Effector memory CD8-positive, alpha-beta T cell (primary cell): Measurements from ENCODE around the gene CXCL13.
"Not testable (repeated sequence)": the region's sequence is repeated elsewhere in the genome, so short reads cannot be mapped to it uniquely, and the experiment has no call there.

Experiments
- ATAC-seq: fragments of 150-1000 bp; cut with Tn5 transposase; replicated peaks from 2 replicates; pipeline ENCODE4 v1.10.0; 2021; ENCODE audit warnings: mild to moderate bottlenecking, moderate library complexity
- DNase-seq, 3 experiments: peaks; one replicate each; pipeline ENCODE4 v3.0.0; 2021
- H3K27ac Mint-ChIP-seq, 2 donors: one replicate each; pipeline ENCODE4 v1.8.0; 2022; ENCODE audit warnings: mild to moderate bottlenecking in 2 of 2, mixed read lengths in 2 of 2, moderate library complexity in 2 of 2
- H3K27me3 Mint-ChIP-seq, 2 donors: one replicate each; pipeline ENCODE4 v1.8.0; 2022; ENCODE audit warnings: mixed read lengths in 2 of 2
- H3K36me3 Mint-ChIP-seq: one replicate; pipeline ENCODE4 v1.8.0; 2022; ENCODE audit warnings: mild to moderate bottlenecking, moderate library complexity, mixed read lengths; ENCODE audit not compliant: insufficient read depth
- H3K4me1 Mint-ChIP-seq, 2 donors: one replicate each; pipeline ENCODE4 v1.8.0; 2022; ENCODE audit warnings: low read depth in 2 of 2, mixed read lengths in 2 of 2
- H3K4me3 Mint-ChIP-seq, 2 donors: one replicate each; pipeline ENCODE4 v1.8.0; 2022; ENCODE audit warnings: mild to moderate bottlenecking in 2 of 2, mixed read lengths in 2 of 2, moderate library complexity in 2 of 2
- H3K9me3 Mint-ChIP-seq, 2 donors: one replicate each; pipeline ENCODE4 v1.8.0; 2022; ENCODE audit warnings: mixed read lengths in 2 of 2

CXCL13 gene

GRCh38 chr4:77618383-77619241 is 13.0 kb downstream of the CXCL13 start:
- ATAC-seq (peak; percentile 80), DNase-seq (peak; percentile 49 to 62 (median 59))
- Mint-ChIP-seq H3K4me3 (no peak overlapping the region), H3K9me3 (no peaks in the 10 kb centered on the region), H3K36me3 (no peaks in the 10 kb centered on the region), H3K27ac (no peak overlapping the region), H3K27me3 (peaks cover 10 to 37% of the 10 kb centered on the region in 2 donors), H3K4me1 (peaks cover 7 to 8% of the 10 kb centered on the region in 2 donors)

GRCh38 chr4:77619408-77619807 is 13.8 kb downstream of the CXCL13 start:
- no peaks in the 10 kb centered on the region for H3K9me3 Mint-ChIP-seq
- H3K27ac Mint-ChIP-seq: no peak overlapping the region
- H3K4me1 Mint-ChIP-seq: peaks cover 7 to 8% of the 10 kb centered on the region in 2 donors
- peaks cover 10 to 37% of the 10 kb centered on the region in 2 donors for H3K27me3 Mint-ChIP-seq
- no peaks in the 10 kb centered on the region for H3K36me3 Mint-ChIP-seq
- ATAC-seq (no peak), DNase-seq (no peak)
- no peak overlapping the region for H3K4me3 Mint-ChIP-seq

- no peak overlapping the region for H3K4me3 Mint-ChIP-seq
- no peaks in the 10 kb centered on the region for H3K9me3 Mint-ChIP-seq
- H3K4me1 Mint-ChIP-seq: peaks cover 7 to 8% of the 10 kb centered on the region in 2 donors
These were observed 15.6 kb downstream of the CXCL13 start for GRCh38 chr4:77621254-77621653.

GRCh38 chr4:77623091-77623490 is 17.5 kb downstream of the CXCL13 start:
- Mint-ChIP-seq H3K9me3 (no peaks in the 10 kb centered on the region), H3K4me1 (peaks cover 7 to 8% of the 10 kb centered on the region in 2 donors), H3K4me3 (no peak overlapping the region), H3K27me3 (peaks cover 10 to 37% of the 10 kb centered on the region in 2 donors), H3K27ac (no peak overlapping the region), H3K36me3 (no peaks in the 10 kb centered on the region)
- ATAC-seq (no peak), DNase-seq (no peak)

More at GRCh38 chr4:77621254-77621653, 15.6 kb downstream of the CXCL13 start:
- no peaks in the 10 kb centered on the region for H3K36me3 Mint-ChIP-seq
- DNase-seq: no peak
- no peak overlapping the region for H3K27ac Mint-ChIP-seq
- H3K27me3 Mint-ChIP-seq: peaks cover 10 to 37% of the 10 kb centered on the region in 2 donors
- ATAC-seq: no peak

GRCh38 chr4:77624213-77624612 is 18.6 kb downstream of the CXCL13 start:
- H3K4me3 Mint-ChIP-seq: no peak overlapping the region
- no peaks in the 10 kb centered on the region for H3K9me3 Mint-ChIP-seq
- H3K27ac Mint-ChIP-seq: no peak overlapping the region
- H3K4me1 Mint-ChIP-seq: peaks cover 0 to under 1% of the 10 kb centered on the region in 2 donors
- DNase-seq: no peak
- H3K36me3 Mint-ChIP-seq: no peaks in the 10 kb centered on the region
- ATAC-seq: no peak
- H3K27me3 Mint-ChIP-seq: peaks cover 3 to 26% of the 10 kb centered on the region in 2 donors

GRCh38 chr4:77625485-77625884 is 19.9 kb downstream of the CXCL13 start:
- no peak overlapping the region for H3K4me3 Mint-ChIP-seq
- DNase-seq (no peak), ATAC-seq (no peak)
- peaks cover 3 to 8% of the 10 kb centered on the region in 2 donors for H3K4me1 Mint-ChIP-seq
- peaks cover 0 to 13% of the 10 kb centered on the region in 2 donors for H3K27me3 Mint-ChIP-seq
- no peak overlapping the region for H3K27ac Mint-ChIP-seq
- H3K9me3 Mint-ChIP-seq: no peaks in the 10 kb centered on the region
- H3K36me3 Mint-ChIP-seq: no peaks in the 10 kb centered on the region

GRCh38 chr4:77629885-77630284 is 24.3 kb downstream of the CXCL13 start:
- peaks cover 5 to 8% of the 10 kb centered on the region in 2 donors for H3K4me1 Mint-ChIP-seq
- no peaks in the 10 kb centered on the region for H3K27me3 Mint-ChIP-seq
- no peaks in the 10 kb centered on the region for H3K9me3 Mint-ChIP-seq
- peak overlapping the region in 1 of 2 donors; percentile 50 for H3K27ac Mint-ChIP-seq
- peak overlapping the region in 1 of 2 donors; percentile 14 for H3K4me3 Mint-ChIP-seq
- no peaks in the 10 kb centered on the region for H3K36me3 Mint-ChIP-seq
- ATAC-seq: no peak
- DNase-seq: no peak

- no peak for DNase-seq
- Mint-ChIP-seq H3K36me3 (no peaks in the 10 kb centered on the region), H3K9me3 (no peaks in the 10 kb centered on the region), H3K27ac (no peak overlapping the region), H3K27me3 (no peaks in the 10 kb centered on the region), H3K4me3 (no peak overlapping the region), H3K4me1 (peaks cover 5 to 8% of the 10 kb centered on the region in 2 donors)
- ATAC-seq: no peak
These were observed 25.7 kb downstream of the CXCL13 start for GRCh38 chr4:77631276-77631675.

GRCh38 chr4:77634132-77634785 is 28.6 kb downstream of the CXCL13 start:
- Mint-ChIP-seq H3K4me3 (no peak overlapping the region), H3K27me3 (no peaks in the 10 kb centered on the region), H3K9me3 (no peaks in the 10 kb centered on the region), H3K36me3 (no peaks in the 10 kb centered on the region), H3K27ac (no peak overlapping the region), H3K4me1 (peaks cover 5 to 8% of the 10 kb centered on the region in 2 donors)
- DNase-seq: no peak
- no peak for ATAC-seq

- ATAC-seq: no peak
These were observed 29.6 kb downstream of the CXCL13 start for GRCh38 chr4:77635246-77635645.

GRCh38 chr4:77635876-77636275 is 30.3 kb downstream of the CXCL13 start:
- Mint-ChIP-seq H3K36me3 (no peaks in the 10 kb centered on the region), H3K9me3 (no peaks in the 10 kb centered on the region), H3K27me3 (no peaks in the 10 kb centered on the region), H3K4me3 (no peak overlapping the region), H3K27ac (no peak overlapping the region), H3K4me1 (peaks cover 0 to 2% of the 10 kb centered on the region in 2 donors)
- ATAC-seq: no peak
- DNase-seq: no peak

More at GRCh38 chr4:77635246-77635645, 29.6 kb downstream of the CXCL13 start:
- H3K27me3 Mint-ChIP-seq: no peaks in the 10 kb centered on the region
- H3K27ac Mint-ChIP-seq: no peak overlapping the region
- H3K36me3 Mint-ChIP-seq: no peaks in the 10 kb centered on the region
- no peak overlapping the region for H3K4me3 Mint-ChIP-seq
- H3K4me1 Mint-ChIP-seq: peaks cover under 1 to 2% of the 10 kb centered on the region in 2 donors
- H3K9me3 Mint-ChIP-seq: no peaks in the 10 kb centered on the region
- DNase-seq: no peak

- no peaks in the 10 kb centered on the region for H3K27me3 Mint-ChIP-seq
- DNase-seq: no peak
- no peak for ATAC-seq
- no peaks in the 10 kb centered on the region for H3K9me3 Mint-ChIP-seq
- H3K4me3 Mint-ChIP-seq: no peak overlapping the region
- no peaks in the 10 kb centered on the region for H3K4me1 Mint-ChIP-seq
- no peak overlapping the region for H3K27ac Mint-ChIP-seq
- H3K36me3 Mint-ChIP-seq: no peaks in the 10 kb centered on the region
These were observed 31.3 kb downstream of the CXCL13 start for GRCh38 chr4:77636902-77637301.

- not testable (repeated sequence) for ATAC-seq, H3K4me1 Mint-ChIP-seq, H3K36me3 Mint-ChIP-seq, H3K9me3 Mint-ChIP-seq, DNase-seq, H3K27ac Mint-ChIP-seq, H3K4me3 Mint-ChIP-seq
- peaks cover 10 to 16% of the 10 kb centered on the region in 2 donors for H3K27me3 Mint-ChIP-seq
These were observed 38.4 kb downstream of the CXCL13 start for GRCh38 chr4:77644069-77644468.

- Mint-ChIP-seq H3K27ac (no peak overlapping the region), H3K27me3 (no peaks in the 10 kb centered on the region), H3K36me3 (no peaks in the 10 kb centered on the region), H3K9me3 (peaks cover 0 to 5% of the 10 kb centered on the region in 2 donors), H3K4me1 (no peaks in the 10 kb centered on the region), H3K4me3 (no peak overlapping the region)
- ATAC-seq (no peak), DNase-seq (no peak)
These were observed 45.2 kb downstream of the CXCL13 start for GRCh38 chr4:77650787-77651186.
